HCT116 (cell line): ENCODE measurements around the gene SH3GL1. TPM values are rescaled to one million over a fixed set of nuclear protein-coding genes. Genes with fewer than 3 reads are reported as not detected.

ENCODE experiments used
- ATAC-seq: fragments of 200-7000 bp; cut with Tn5 transposase; 2 replicates; pipeline ENCODE4 v1.9.1; 2020; ENCODE audit warnings: mild to moderate bottlenecking, moderate library complexity
- BruUV-seq: library from RNA; stranded (reverse); fragments of 400-500 nt; replicated peaks from 2 replicates; lab custom pipeline; 2021; lab: Mats Ljungman, UMichigan
- CTCF ChIA-PET: fragments of 300-600 bp; sonication (Branson Sonifier 250); formaldehyde crosslinking; loops from one replicate; lab custom pipeline; 2021; ENCODE audit warnings: antibody characterized with exemption; lab: Charles Lee
- POLR2A ChIA-PET: fragments of 300-600, 350-600 bp; sonication (Branson Sonifier 250); formaldehyde crosslinking; loops from one replicate; lab custom pipeline; 2021; ENCODE audit warnings: antibody characterized with exemption; lab: Charles Lee
- RAD21 ChIA-PET, 2 experiments: fragments of 300-600 bp; sonication (Branson Sonifier 250); formaldehyde crosslinking; loops; one replicate each; lab custom pipeline; 2023; ENCODE audit warnings: low total read pairs in 2 of 2; ENCODE audit not compliant: uncharacterized antibody in 2 of 2, unreplicated experiment in 2 of 2, low non-redundant PET in 1 of 2; lab: Charles Lee
- DNase-seq: peaks from one replicate; pipeline ENCODE4 v3.0.0-alpha.2; 2010; ENCODE audit warnings: low read depth, low spot score
- H2AFZ ChIP-seq: fragments of 200-600 bp; shearing (Covaris generic), sonication (generic); 2 replicates; pipeline ENCODE4 v1.6.1; 2017; ENCODE audit warnings: low read depth, mixed run types, mixed read lengths, antibody characterized with exemption, low read length; ENCODE audit not compliant: poor library complexity, severe bottlenecking
- H3K27ac ChIP-seq: 2 replicates; pipeline ENCODE4 v1.5.1; 2012; ENCODE audit warnings: low read depth, low read length
- H3K27me3 ChIP-seq: fragments of 200-600 bp; sonication (generic); 2 replicates; pipeline ENCODE4 v1.6.1; 2016; ENCODE audit warnings: mixed run types, low read length, mixed read lengths; ENCODE audit not compliant: insufficient read depth
- H3K36me3 ChIP-seq, 2 experiments: fragments of 200-500 bp in 1 of 2; fragments of 200-600 bp in 1 of 2; sonication (Bioruptor generic) in 1 of 2; sonication (generic) in 1 of 2; 2 replicates each; pipeline versions ENCODE4 v1.5.1 to v1.6.1; 2014 to 2016; ENCODE audit warnings: low read length in 2 of 2, inconsistent platforms in 1 of 2, mixed read lengths in 1 of 2, mixed run types in 1 of 2; ENCODE audit not compliant: insufficient read depth in 2 of 2, control insufficient read depth in 1 of 2
- H3K4me1 ChIP-seq, 2 experiments: fragments of 200-600 bp in 1 of 2; sonication (generic) in 1 of 2; 2 replicates each; pipeline versions ENCODE4 v1.5.1 to v1.6.1; 2012 to 2017; ENCODE audit warnings: low read length in 2 of 2, inconsistent platforms in 1 of 2, mild to moderate bottlenecking in 1 of 2, mixed read lengths in 1 of 2, mixed run types in 1 of 2, moderate library complexity in 1 of 2; ENCODE audit not compliant: insufficient read depth in 2 of 2, control insufficient read depth in 1 of 2
- H3K4me2 ChIP-seq: fragments of 200-600 bp; sonication (generic); 2 replicates; pipeline ENCODE4 v1.6.1; 2017; ENCODE audit warnings: mixed run types, low read length, mixed read lengths
- H3K4me3 ChIP-seq, 2 experiments: fragments of 200-600 bp in 1 of 2; sonication (generic) in 1 of 2; replicated peaks in 1 of 2; 2 replicates each; pipeline ENCODE4 v1.5.1; 2011 to 2016; ENCODE audit warnings: low read length in 2 of 2, control low read depth in 1 of 2, low read depth in 1 of 2, mild to moderate bottlenecking in 1 of 2, mixed read lengths in 1 of 2, mixed run types in 1 of 2
- H3K79me2 ChIP-seq: fragments of 200-600 bp; sonication (generic); 2 replicates; pipeline ENCODE4 v1.6.1; 2017; ENCODE audit warnings: mild to moderate bottlenecking, mixed run types, low read length, moderate library complexity, mixed read lengths; ENCODE audit not compliant: insufficient read depth
- H3K9ac ChIP-seq: fragments of 200-600 bp; sonication (generic); 2 replicates; pipeline ENCODE4 v1.6.1; 2016; ENCODE audit warnings: low read length, mixed read lengths
- H3K9me2 ChIP-seq: fragments of 200-600 bp; sonication (generic), shearing (Covaris generic); 2 replicates; pipeline ENCODE4 v1.6.1; 2017; ENCODE audit warnings: mixed run types, mild to moderate bottlenecking, moderate library complexity; ENCODE audit not compliant: insufficient read depth
- H3K9me3 ChIP-seq, 2 experiments: fragments of 200-500 bp in 1 of 2; fragments of 200-600 bp in 1 of 2; sonication (Bioruptor generic) in 1 of 2; sonication (generic) in 1 of 2; 2 replicates each; pipeline ENCODE4 v1.6.1; 2014 to 2017; ENCODE audit warnings: low read length in 2 of 2, mixed read lengths in 2 of 2, inconsistent platforms in 1 of 2, low read depth in 1 of 2, mild to moderate bottlenecking in 1 of 2, mixed run types in 1 of 2, moderate library complexity in 1 of 2; ENCODE audit not compliant: control insufficient read depth in 1 of 2, insufficient read depth in 1 of 2
- H4K20me1 ChIP-seq: fragments of 200-600 bp; sonication (generic), shearing (Covaris generic); 2 replicates; pipeline ENCODE4 v1.6.1; 2017; ENCODE audit warnings: mixed run types, mild to moderate bottlenecking, moderate library complexity; ENCODE audit not compliant: insufficient read depth
- CBX3 ChIP-seq: IDR thresholded peaks from 2 replicates; pipeline ENCODE4 v1.6.1; 2012; ENCODE audit warnings: low read depth
- CEBPB ChIP-seq: IDR thresholded peaks from 2 replicates; pipeline ENCODE4 v1.6.1; 2012; ENCODE audit warnings: low read depth
- JUND ChIP-seq: IDR thresholded peaks from 2 replicates; pipeline ENCODE4 v1.6.1; 2012
- POLR2AphosphoS5 ChIP-seq: IDR thresholded peaks from 2 replicates; pipeline ENCODE4 v1.6.1; 2011; ENCODE audit warnings: mild to moderate bottlenecking, low read depth, low read length, moderate library complexity
- REST ChIP-seq: IDR thresholded peaks from 2 replicates; pipeline ENCODE4 v1.6.1; 2012; ENCODE audit warnings: low read depth
- SIN3A ChIP-seq: IDR thresholded peaks from 2 replicates; pipeline ENCODE4 v1.6.1; 2012; ENCODE audit warnings: low read depth
- YY1 ChIP-seq: IDR thresholded peaks from 2 replicates; pipeline ENCODE4 v1.6.1; 2011; ENCODE audit warnings: low read length, low read depth, moderate library complexity, mild to moderate bottlenecking; ENCODE audit not compliant: insufficient replicate concordance; ENCODE audit errors: extremely low read depth
- ZNF274 ChIP-seq: fragments of 200-500 bp; sonication (Bioruptor generic); IDR thresholded peaks from 2 replicates; pipeline ENCODE4 v1.6.1; 2014; ENCODE audit warnings: mild to moderate bottlenecking, low read depth, low read length, inconsistent platforms
- intact Hi-C: fragments of 100-400 bp; cut with micrococcal nuclease; formaldehyde crosslinking; loops from 2 replicates; pipeline ENCODE4 v1.10.0; 2022
- total RNA-seq: library from RNA; stranded (reverse); gene quantifications from one replicate; pipeline ENCODE4 v1.2.1, GENCODE V29; 2021; ENCODE audit not compliant: unreplicated experiment

SH3GL1 gene
- total RNA-seq, 1 experiment from 2014 or later = 86.0 TPM

- Histone ChIP-seq H3K9ac (no peak overlapping the region), H3K4me3 (no peak overlapping the region), H3K9me2 (no peaks in the 10 kb centered on the region), H3K4me2 (0 out of 2 replicates have a peak overlapping the region, but pooled peaks have one; percentile 17), H4K20me1 (no peaks in the 10 kb centered on the region), H3K79me2 (peaks cover 6% of the 10 kb centered on the region; the same call in 1 of the 2 replicates), H3K27me3 (no peaks in the 10 kb centered on the region), H3K4me1 (peaks cover 6 to 23% of the 10 kb centered on the region in 2 experiments; a peak in 3 of 4 replicates), H2AFZ (no peak overlapping the region), H3K27ac (peak overlapping the region; percentile 43; the same call in 1 of the 2 replicates), H3K36me3 (peaks cover 5 to 11% of the 10 kb centered on the region in 2 experiments; a peak in 2 of 4 replicates), H3K9me3 (no peaks in the 10 kb centered on the region)
- no peak for ATAC-seq
- DNase-seq = no peak
- ChIA-PET POLR2A (no interaction called here), RAD21 (interaction anchor here in 1 of 2 experiments (0.6 kb wide), 1 partner anchor 37 kb away, joined by 4 read pairs; no protein-coding TSS in a partner anchor), CTCF (interaction anchor here (0.7 to 2.2 kb wide), 3 partner anchors 10 to 95 kb away, joined by 3 to 9 read pairs (median 6); no protein-coding TSS in a partner anchor)
- TF ChIP-seq JUND (no peak), CEBPB (no peak), YY1 (no peak), SIN3A (no peak), ZNF274 (no peak), CBX3 (no peak), POLR2AphosphoS5 (no peak), REST (no peak)
- no TSS peak for BruUV-seq
- intact Hi-C loops = loop anchor here (5.0 kb wide), 1 partner anchor 40 kb away; the partner anchor contains the start of genes CHAF1A and SH3GL1
Measured at GRCh38 chr19:4362101-4362828, 38.1 kb downstream of the SH3GL1 start.
